ENCODE results near the gene NT5M. TPM values are rescaled to one million over a fixed set of nuclear protein-coding genes. Genes with fewer than 3 reads are reported as not detected.

Gene NT5M
- total RNA-seq, 1 experiment from 2014 or later, result 6.6 TPM

DNA sequence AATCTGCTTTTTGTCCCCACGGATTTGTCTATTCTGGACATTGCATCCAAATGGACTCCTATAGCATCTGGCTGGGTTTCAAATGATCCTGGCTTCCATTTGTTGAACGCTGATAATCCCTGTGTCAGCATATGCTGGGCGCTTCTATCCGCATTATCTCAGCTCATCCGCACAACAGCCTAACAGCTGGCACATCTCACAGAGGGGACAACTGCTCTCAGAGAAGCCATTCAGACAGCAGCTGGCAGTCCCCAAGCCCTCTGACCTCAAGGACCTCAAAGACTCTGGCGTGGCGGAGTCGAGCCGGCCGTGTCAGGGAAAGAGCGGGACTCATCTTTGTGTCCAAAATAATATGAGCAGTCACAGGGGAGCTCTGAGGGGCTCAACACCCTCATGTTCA is 82.3 kb downstream of the NT5M start:
- no peaks in the 10 kb centered on the region for H3K9me3 ChIP-seq (ENCODE audit: control insufficient read depth, low read depth, low read length)
- H3K14ac ChIP-seq (ENCODE audit: insufficient read depth, low read length), result no peak overlapping the region
- no peak overlapping the region for H2BK20ac ChIP-seq (ENCODE audit: low read depth, low read length, poor library complexity, severe bottlenecking)
- Mint-ChIP-seq H3K4me1 (peaks cover 4 to 10% of the 10 kb centered on the region in 2 experiments), H3K36me3 (ENCODE audit: insufficient read depth in 1 of 3, low read depth in 3 of 3) (no peaks in the 10 kb centered on the region; a peak in 1 of 7 replicates), H3K4me3 (no peak overlapping the region), H3K27ac (peak overlapping the region in 1 of 3 experiments; percentile 44; a peak in 1 of 7 replicates), H3K27me3 (ENCODE audit: low read depth) (peaks cover 5% of the 10 kb centered on the region), H3K9me3 (no peaks in the 10 kb centered on the region; a peak in 1 of 5 replicates)
- H3K27me3 ChIP-seq (ENCODE audit: insufficient read depth, low read length), result no peaks in the 10 kb centered on the region
- H2BK120ac ChIP-seq (ENCODE audit: low read depth, low read length, poor library complexity, severe bottlenecking), result no peak overlapping the region
- H2BK5ac ChIP-seq (ENCODE audit: insufficient read length, low read length), result no peak overlapping the region
- no peak overlapping the region for H3K4ac ChIP-seq (ENCODE audit: low read depth, low read length)
- H4K20me1 ChIP-seq (ENCODE audit: control insufficient read depth, insufficient read depth, insufficient read length), result no peaks in the 10 kb centered on the region
- no peak overlapping the region for H3K27ac ChIP-seq (ENCODE audit: insufficient read length, low read depth, low read length)
- WGBS (ENCODE audit: extremely low coverage, insufficient read length, low lambda C conversion rate), result no CpG with 5 or more reads among the region's 11 CpGs
- H3K23ac ChIP-seq (ENCODE audit: insufficient read length, low read depth, low read length), result no peak overlapping the region
- TF ChIP-seq, protein P1, sequence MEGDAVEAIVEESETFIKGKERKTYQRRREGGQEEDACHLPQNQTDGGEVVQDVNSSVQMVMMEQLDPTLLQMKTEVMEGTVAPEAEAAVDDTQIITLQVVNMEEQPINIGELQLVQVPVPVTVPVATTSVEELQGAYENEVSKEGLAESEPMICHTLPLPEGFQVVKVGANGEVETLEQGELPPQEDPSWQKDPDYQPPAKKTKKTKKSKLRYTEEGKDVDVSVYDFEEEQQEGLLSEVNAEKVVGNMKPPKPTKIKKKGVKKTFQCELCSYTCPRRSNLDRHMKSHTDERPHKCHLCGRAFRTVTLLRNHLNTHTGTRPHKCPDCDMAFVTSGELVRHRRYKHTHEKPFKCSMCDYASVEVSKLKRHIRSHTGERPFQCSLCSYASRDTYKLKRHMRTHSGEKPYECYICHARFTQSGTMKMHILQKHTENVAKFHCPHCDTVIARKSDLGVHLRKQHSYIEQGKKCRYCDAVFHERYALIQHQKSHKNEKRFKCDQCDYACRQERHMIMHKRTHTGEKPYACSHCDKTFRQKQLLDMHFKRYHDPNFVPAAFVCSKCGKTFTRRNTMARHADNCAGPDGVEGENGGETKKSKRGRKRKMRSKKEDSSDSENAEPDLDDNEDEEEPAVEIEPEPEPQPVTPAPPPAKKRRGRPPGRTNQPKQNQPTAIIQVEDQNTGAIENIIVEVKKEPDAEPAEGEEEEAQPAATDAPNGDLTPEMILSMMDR (conservative IDR thresholded peaks at IDR 0.05), result no peak
- H2AK5ac ChIP-seq (ENCODE audit: insufficient read length, low read length), result no peak overlapping the region
- no peaks in the 10 kb centered on the region for H3K23me2 ChIP-seq (ENCODE audit: insufficient read length, low read depth, low read length, poor library complexity, severe bottlenecking)
- H4K91ac ChIP-seq (ENCODE audit: insufficient read length, low read depth, low read length), result no peak overlapping the region
- H3K4me1 ChIP-seq (ENCODE audit: insufficient read depth, low read length), result no peaks in the 10 kb centered on the region
- H2AFZ ChIP-seq (ENCODE audit: low read length), result no peak overlapping the region
- no peak overlapping the region for H2BK12ac ChIP-seq (ENCODE audit: insufficient read length, low read depth, low read length)
- H3K4me2 ChIP-seq (ENCODE audit: insufficient read depth, insufficient read length, low read length), result no peak overlapping the region
- no peak overlapping the region for H2BK15ac ChIP-seq (ENCODE audit: low read depth, low read length)
- H4K8ac ChIP-seq (replicated peaks; ENCODE audit: insufficient read length, low read depth, low read length), result no peak overlapping the region
- no peak overlapping the region for H4K5ac ChIP-seq (ENCODE audit: insufficient read length, low read depth, low read length)
- H3T11ph ChIP-seq (ENCODE audit: low read length), result no peak overlapping the region
- no peak overlapping the region for H3K18ac ChIP-seq (ENCODE audit: insufficient read length, low read depth, low read length)
- H3K9ac ChIP-seq (ENCODE audit: extremely low read depth, insufficient read length, low read length), result no peak overlapping the region
- H3K79me2 ChIP-seq (ENCODE audit: insufficient read depth, low read length), result no peaks in the 10 kb centered on the region
- H3K56ac ChIP-seq (ENCODE audit: insufficient read length, low read depth, low read length), result no peak overlapping the region
- no peaks in the 10 kb centered on the region for H3K79me1 ChIP-seq (ENCODE audit: insufficient read depth, low read depth, low read length, poor library complexity, severe bottlenecking)
- no peak for DNase-seq

Data from H9 (cell line).